NCI-H2081 treated with DMSO at 0.1 percent for 48 hours (cell line): ENCODE measurements around the gene ATOH8.

ENCODE experiments used
- DNase-seq: peaks from one replicate; lab custom pipeline; 2025; lab: John Stamatoyannopoulos, UW

The ATOH8 gene

GRCh38 chr2:85754313-85755095, 713 bp downstream of the ATOH8 start:
- DNase-seq: no peak

- no peak for DNase-seq
Measured at GRCh38 chr2:85755122-85756027, 1.6 kb downstream of the ATOH8 start.

- no peak for DNase-seq
Measured at GRCh38 chr2:85756195-85756594, 2.4 kb downstream of the ATOH8 start.

GRCh38 chr2:85756822-85757435, 3.1 kb downstream of the ATOH8 start:
- DNase-seq: no peak

GRCh38 chr2:85757860-85758259, 4.1 kb downstream of the ATOH8 start:
- DNase-seq: no peak

- no peak for DNase-seq
Measured at GRCh38 chr2:85758361-85759256, 4.8 kb downstream of the ATOH8 start.

- DNase-seq: no peak
Measured at GRCh38 chr2:85759257-85759613, 5.4 kb downstream of the ATOH8 start.

GRCh38 chr2:85760371-85760770, 6.6 kb downstream of the ATOH8 start:
- no peak for DNase-seq

GRCh38 chr2:85760872-85761271, 7.1 kb downstream of the ATOH8 start:
- no peak for DNase-seq

GRCh38 chr2:85761512-85761944, 7.7 kb downstream of the ATOH8 start:
- DNase-seq: no peak

- no peak for DNase-seq
Measured at GRCh38 chr2:85761946-85762345, 8.2 kb downstream of the ATOH8 start.

GRCh38 chr2:85763132-85763531, 9.3 kb downstream of the ATOH8 start:
- no peak for DNase-seq

GRCh38 chr2:85763831-85764230, 10.0 kb downstream of the ATOH8 start:
- DNase-seq: no peak

GRCh38 chr2:85765081-85765731, 11.4 kb downstream of the ATOH8 start:
- no peak for DNase-seq

- no peak for DNase-seq
Measured at GRCh38 chr2:85766229-85766628, 12.4 kb downstream of the ATOH8 start.

GRCh38 chr2:85767803-85768665, 14.2 kb downstream of the ATOH8 start:
- no peak for DNase-seq

GRCh38 chr2:85768713-85769112, 14.9 kb downstream of the ATOH8 start:
- no peak for DNase-seq

- DNase-seq: no peak
Measured at GRCh38 chr2:85769236-85769982, 15.6 kb downstream of the ATOH8 start.

- no peak for DNase-seq
Measured at GRCh38 chr2:85769983-85770362, 16.2 kb downstream of the ATOH8 start.
